SKM-1 treated with dmso at 0.1 percent for 144 hours (cell line): ENCODE data around the gene ASCC2.

Experiments used
- DNase-seq: peaks from one replicate; lab custom pipeline; 2025; ENCODE audit not compliant: unreplicated experiment; lab: John Stamatoyannopoulos, UW

Gene ASCC2

DNA sequence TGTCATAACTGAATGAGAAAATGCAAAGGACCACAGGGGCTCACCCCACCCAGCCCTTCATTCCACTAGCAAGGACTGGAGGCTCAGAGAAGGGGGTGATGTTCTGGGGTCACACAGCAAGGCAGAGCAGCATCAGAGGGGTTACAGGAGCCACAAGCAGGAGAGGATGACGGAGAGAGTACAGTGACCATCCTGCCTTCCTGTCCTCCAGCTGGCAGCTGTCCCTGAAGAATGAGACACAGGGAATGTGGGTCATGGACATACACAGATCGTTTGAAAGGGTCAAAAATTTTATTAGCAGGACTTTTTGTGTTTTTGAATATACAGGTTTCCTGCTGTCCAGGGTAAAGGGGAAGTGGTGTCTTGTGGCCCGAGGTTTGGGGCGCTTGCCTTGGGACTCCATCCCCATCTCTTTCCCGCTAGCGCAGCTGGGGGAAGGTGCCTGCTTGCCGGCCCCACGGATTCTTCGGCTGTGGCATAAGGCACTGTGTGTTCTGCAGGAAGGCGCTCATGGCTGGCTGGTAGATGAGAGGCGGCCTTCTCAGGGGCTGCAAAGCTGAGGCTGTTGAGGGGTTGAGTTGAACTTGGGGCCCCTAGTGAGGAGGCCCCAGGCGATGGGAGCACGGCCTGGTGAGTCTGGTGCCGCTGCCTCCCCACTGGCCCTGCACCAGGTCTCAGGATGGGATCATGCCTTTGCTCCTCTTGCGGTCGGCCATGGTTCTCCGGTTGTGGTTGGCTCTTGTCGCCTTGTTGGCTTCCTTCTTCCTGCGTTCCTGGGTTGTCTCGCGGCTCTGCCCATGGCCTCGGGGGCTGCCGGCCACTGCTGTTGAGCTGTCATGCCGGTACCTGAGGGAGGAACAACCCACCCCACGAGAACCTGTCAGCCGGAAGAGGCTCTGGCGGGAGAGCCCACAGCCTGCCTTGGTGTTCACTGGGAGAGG lies 49.5 kb downstream of the ASCC2 start:
- no peak for DNase-seq

DNA sequence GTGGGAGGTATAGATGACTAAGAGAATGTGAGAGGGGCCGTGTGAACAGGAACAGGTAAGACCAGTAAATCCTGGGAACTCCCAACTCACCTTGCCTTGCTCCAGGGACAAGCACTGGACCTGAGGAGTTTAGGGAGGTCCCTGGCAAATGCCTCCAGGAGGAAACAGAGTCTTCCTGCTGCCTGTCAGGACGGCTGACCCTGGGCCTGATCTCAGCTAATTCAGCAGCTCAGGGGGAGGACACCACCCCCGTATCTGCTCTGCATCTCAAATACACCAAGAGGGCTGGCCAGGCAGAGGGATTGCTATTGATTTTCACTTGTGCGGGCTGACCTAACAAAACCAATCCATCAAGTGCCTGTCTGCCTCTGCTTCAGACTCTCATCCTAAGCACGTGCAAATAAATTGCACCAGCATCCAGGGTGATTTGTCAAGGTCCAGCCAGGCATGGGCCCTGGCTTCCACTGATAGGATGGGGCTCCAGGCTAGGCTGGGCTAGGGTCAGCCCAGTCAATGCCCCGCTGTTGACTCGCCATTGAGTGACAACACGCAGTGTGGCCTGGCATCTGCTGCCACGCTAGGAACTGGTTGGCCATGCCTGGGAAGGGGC lies 50.6 kb downstream of the ASCC2 start:
- DNase-seq = no peak

- no peak for DNase-seq
Measured at GRCh38 chr22:29786031-29786430, 52.0 kb downstream of the ASCC2 start.

GRCh38 chr22:29784451-29785361 lies 53.4 kb downstream of the ASCC2 start:
- DNase-seq = no peak

DNA sequence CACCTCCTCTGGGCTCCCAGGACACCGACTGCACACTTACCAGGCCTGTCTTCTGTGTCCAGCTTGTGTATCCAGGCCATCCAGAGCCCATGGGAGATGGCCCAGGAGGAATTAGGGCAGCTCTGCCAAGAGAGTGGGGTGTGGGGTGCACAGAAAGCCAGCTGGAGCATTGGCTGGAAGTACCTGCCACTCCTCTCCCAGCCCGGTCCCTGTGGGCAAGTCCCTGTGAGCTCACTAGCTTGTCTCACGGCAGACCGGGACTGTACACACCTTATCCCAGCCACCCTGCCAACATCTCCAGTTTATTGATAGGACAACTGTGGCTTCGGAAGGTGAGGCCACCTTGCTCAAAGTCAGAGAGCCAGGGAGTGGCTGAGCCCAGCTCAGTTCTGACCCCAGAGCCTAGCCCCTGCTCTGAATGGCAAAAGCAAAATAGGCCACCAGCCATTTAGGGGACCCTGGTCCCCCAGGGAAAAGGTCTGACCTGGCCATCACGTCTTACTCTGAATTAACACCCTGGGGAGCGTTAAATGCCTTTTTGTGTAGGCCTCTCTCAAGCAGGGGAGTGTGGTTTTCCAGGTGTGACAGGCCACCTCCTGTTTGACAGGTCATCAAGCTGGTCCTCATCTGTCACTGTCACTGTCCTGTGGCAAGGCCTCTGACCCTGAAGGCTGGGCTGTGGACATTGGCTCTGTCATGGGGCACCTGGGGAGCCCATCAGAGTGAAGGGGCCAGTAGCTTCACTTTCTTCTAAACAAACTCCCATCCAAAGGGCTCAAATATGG lies 55.8 kb downstream of the ASCC2 start:
- no peak for DNase-seq

DNA sequence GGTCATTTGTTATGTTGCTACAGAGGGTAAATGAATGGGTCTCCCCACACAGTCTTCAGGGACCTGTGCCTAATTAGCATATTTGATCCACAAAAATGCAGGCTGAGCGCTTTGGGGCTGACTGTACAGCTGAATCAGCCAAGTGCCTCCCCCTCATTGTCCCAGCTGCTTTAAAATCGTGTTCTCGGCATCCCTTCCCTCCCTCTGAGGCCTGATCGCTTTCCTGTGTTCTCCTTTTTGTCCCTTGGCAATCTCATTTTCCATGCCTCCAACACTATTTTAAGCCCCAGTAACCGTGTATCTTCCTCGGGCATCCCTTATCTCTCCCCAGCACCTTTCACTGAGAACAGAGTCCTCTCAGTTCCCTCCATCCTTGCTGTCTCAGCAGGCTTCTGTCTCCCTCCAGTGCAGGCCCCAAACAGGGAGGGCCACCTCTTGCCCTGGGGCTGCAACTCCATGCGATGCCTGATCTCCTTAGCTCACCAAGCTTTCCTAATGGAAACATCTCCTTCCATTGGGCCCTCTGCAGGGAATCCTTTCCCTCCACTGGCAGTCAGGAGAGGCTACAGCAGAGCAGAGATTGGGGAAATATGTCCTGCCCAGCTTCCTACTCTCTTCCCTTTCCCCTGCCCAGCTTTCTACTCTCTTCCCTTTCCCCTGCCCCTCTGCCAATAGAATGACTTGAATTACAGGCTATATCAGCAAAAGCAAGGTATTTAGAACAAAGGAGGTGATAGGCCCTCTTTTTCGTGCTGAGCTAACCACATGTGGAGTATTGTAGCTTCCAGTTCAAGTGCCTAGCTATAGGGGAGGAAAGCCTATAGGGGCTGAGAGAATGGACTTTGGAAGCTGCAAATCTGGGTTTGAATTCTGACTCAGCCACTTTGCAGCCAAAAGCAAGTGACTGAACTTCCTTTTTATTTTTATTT lies 57.1 kb downstream of the ASCC2 start:
- DNase-seq = no peak

GRCh38 chr22:29780220-29780619 lies 57.9 kb downstream of the ASCC2 start:
- no peak for DNase-seq

DNA sequence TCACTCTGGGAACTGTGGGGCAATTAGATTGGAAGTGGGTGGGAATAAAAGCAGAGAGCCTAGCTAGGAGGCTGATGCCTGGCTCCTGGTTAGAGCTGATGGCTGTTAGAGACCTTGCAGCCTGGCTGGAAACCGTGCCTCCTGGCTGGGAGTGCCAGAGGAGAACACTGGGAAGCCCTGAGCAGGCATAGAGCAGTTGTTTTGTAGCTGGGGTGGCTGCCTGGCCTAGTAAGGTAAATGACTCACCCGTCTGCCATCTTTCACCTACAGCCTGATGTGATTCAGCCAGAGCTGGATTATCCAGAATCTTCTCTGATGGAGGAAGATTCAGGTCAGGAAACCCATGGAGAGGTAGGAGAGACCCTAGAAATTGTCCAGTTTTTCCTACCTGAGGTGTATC lies 64.8 kb downstream of the ASCC2 start:
- DNase-seq = no peak

DNA sequence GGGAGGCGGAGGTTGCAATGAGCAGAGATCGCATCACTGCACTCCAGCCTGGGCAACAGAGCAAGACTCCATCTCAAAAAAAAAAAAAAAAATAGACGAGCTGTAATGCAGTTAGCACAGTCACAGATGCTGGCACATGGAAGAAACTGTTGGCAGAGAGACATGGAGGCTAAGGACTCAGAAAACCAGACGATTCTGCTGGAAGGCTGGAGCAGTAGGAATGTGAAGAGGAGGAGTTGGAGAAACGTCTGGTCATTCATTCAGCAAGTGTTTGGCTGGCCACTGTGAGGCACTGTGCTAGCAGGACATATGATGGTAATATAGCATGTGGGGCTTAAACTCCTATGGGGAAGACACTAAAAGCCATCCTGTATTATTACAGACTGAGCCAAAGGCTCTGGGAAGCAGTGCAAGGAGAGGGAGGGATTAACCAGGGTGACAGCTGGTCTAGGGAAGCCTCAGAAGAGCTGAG lies 65.9 kb downstream of the ASCC2 start:
- peak; percentile 35 for DNase-seq

DNA sequence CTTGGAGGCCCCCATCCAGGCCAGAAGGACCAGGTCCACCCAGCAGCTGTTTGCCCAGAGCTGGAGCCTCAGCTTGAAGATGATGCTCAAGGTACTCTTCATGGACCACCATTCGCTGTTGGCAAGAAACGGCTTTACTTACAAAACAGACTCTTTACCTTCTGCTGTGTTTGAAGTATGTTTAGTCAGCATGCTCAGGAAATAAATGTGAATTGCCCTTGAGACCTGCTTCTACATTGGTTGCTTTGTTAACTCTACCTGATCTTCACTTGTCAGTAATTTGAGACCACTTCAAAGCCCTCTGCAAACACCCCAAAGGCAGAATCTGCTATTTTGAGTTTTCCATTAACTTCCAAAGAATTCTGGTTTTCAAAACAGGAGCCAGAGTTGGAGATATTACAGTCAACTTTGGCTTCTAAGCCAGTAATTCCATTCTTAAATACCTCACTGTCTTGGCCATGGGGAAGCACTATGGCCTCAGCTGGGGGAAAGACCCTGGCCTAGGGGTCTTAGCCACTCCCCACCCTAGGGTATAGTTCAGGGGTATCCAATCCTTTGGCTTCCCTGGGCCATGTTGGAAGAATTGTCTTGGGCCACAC lies 68.3 kb downstream of the ASCC2 start:
- no peak for DNase-seq

DNA sequence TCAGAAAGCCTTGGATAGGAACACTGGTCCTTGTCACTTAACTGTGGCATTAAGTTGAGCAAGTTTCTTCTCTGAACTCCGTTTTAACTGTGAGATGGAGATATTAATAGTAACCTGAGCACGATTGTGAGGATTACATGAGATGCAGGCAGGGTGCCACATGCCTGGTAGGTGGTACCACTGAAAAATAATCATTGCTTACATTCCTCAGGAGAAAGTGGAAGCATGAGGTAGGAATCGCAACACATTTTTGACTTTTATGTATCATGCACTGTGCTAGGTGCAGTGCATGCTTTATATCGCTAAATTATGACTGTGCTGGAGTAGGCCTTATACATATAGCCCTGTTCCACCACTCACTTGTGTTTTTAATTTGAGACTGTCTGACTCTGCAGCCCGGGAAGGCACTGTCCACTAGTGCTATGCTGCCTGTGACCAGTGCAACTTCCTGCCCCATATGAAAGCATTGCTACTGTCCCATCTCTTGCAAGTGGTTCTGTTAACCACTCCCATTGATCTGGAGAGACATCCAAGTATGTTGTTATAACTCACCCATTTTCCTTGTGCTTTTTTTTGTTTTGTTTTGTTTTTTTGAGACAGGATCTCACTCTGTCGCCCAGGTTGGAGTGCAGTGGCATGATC lies 69.9 kb downstream of the ASCC2 start:
- DNase-seq = no peak

GRCh38 chr22:29767171-29768051 lies 70.7 kb downstream of the ASCC2 start, which contains the start of gene UQCR10:
Gene UQCR10 (plus strand): TSS chr22:29767369. CDS start chr22:29767399, 30 bp downstream.
- DNase-seq = peak; percentile 88

DNA sequence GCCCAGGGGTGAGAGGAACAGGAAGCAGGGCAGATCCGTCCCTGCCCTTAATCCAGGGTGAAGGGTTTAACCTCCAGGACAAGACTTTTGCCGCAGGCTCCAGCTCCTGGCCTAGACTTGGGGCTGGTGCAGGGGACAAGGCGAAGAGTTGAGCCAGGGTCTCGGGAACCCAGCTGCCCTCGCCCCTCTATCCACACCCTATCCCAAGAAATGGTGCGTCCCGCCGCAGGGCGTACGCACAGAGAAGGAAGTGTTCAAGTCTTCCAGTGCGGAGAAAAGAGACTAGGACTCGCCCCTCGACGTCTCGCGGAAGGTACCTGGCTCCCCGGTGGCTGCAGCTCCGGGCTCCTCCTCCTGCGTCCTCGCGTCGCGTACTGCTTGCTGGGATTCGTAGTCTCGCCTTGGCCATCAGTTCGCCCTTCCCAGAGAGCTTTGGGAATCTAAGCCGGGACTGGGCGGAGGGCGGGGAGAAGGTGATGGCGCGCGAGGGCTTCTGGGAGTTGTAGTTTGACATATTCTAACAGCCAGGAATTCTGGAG lies 71.4 kb downstream of the ASCC2 start, which contains the start of gene ZMAT5:
ZMAT5 (minus strand) TSS at position 376 of the 539 bp plus-strand sequence. CDS start 18,463 bp downstream, outside the sequence.
- peak; percentile 97 for DNase-seq

GRCh38 chr22:29765905-29766631 lies 72.0 kb downstream of the ASCC2 start:
- DNase-seq = no peak

- no peak for DNase-seq
Measured at GRCh38 chr22:29762263-29762662, 75.8 kb downstream of the ASCC2 start.

GRCh38 chr22:29758959-29759358 lies 79.1 kb downstream of the ASCC2 start:
- no peak for DNase-seq
